Keratinocyte (primary cell): ENCODE data around the gene KLF12.

Source experiments
- CTCF ChIP-seq, 3 experiments: IDR thresholded peaks in 1 of 3; conservative IDR thresholded peaks in 1 of 3; optimal IDR thresholded peaks in 1 of 3; 2 replicates in 2 of 3; 3 replicates in 1 of 3; pipeline versions ENCODE3 to v1.5.1; 2011; ENCODE audit warnings: low read length in 3 of 3, mild to moderate bottlenecking in 3 of 3, moderate library complexity in 2 of 3, control low read depth in 1 of 3, inconsistent platforms in 1 of 3; ENCODE audit not compliant: insufficient read depth in 2 of 3; ENCODE audit errors: extremely low read depth in 1 of 3
- EZH2 ChIP-seq: IDR thresholded peaks from one replicate; pipeline ENCODE4 v1.6.1; 2012; ENCODE audit warnings: inconsistent platforms, mild to moderate bottlenecking, low read length, moderate library complexity

DNA sequence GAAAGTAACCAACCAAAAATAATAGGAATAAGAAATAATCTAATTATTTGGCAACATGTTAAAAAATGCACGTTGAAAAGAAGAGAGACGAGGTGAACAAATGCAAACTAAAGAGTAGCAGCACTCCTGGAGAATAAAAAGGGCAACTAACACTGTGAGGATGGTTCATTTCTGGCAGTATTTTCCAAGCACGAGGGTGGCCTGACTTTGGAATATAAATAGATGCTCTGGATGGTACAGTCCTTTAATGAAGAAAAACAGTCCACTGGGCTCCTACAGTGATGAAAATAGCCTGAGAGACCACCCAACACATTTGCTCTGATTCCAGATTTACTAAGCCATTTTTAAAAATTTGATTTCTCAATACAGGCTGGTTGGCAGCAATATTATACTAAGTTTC, 17.7 kb upstream of the KLF12 start:
- TF ChIP-seq CTCF (optimal IDR thresholded peaks at IDR 0.05 in 1 of 3, IDR thresholded peaks at IDR 0.05 in 1 of 3, conservative IDR thresholded peaks at IDR 0.05 in 1 of 3; ENCODE audit: extremely low read depth in 1 of 3, insufficient read depth in 2 of 3, low read length in 3 of 3), result no peak
- TF ChIP-seq EZH2, result no peak
